Measurements from ENCODE around the gene SIRT6.

- TF ChIP-seq, protein P1, sequence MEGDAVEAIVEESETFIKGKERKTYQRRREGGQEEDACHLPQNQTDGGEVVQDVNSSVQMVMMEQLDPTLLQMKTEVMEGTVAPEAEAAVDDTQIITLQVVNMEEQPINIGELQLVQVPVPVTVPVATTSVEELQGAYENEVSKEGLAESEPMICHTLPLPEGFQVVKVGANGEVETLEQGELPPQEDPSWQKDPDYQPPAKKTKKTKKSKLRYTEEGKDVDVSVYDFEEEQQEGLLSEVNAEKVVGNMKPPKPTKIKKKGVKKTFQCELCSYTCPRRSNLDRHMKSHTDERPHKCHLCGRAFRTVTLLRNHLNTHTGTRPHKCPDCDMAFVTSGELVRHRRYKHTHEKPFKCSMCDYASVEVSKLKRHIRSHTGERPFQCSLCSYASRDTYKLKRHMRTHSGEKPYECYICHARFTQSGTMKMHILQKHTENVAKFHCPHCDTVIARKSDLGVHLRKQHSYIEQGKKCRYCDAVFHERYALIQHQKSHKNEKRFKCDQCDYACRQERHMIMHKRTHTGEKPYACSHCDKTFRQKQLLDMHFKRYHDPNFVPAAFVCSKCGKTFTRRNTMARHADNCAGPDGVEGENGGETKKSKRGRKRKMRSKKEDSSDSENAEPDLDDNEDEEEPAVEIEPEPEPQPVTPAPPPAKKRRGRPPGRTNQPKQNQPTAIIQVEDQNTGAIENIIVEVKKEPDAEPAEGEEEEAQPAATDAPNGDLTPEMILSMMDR (IDR thresholded peaks at IDR 0.05), result no peak
- no peak for TF ChIP-seq POLR2A (IDR thresholded peaks at IDR 0.05; ENCODE audit: low read depth)
- TF ChIP-seq POLR2AphosphoS5 (IDR thresholded peaks at IDR 0.05), result no peak
- TF ChIP-seq EP300 (IDR thresholded peaks at IDR 0.05), result no peak
Measured at GRCh38 chr19:4136680-4137088, 45.7 kb downstream of the SIRT6 start.

Measured in esophagus muscularis mucosa (tissue), 4 donors.